ENCODE measurements around the gene TEPSIN.

TEPSIN gene

DNA sequence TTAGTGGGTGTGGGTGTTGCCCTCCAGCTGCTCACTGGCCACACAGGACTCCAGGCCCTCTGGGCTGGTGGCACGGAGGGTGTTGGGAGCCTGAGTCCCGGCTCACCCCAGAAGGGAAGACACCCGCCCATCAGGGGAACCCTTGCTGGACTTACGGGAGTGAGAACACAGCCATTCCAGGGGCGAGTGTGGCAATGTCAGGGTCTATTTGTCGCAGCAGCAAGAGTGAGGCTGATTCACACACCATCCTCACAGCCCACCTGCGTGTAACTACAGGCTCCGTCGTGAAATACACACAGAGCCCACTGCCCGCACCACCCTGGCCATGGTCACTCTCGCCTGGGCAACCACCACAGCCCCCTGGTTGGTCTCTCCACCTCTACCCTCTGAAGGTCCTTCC lies 55.0 kb downstream of the TEPSIN start:
- no peak for DNase-seq (ENCODE audit: low read depth)

DNA sequence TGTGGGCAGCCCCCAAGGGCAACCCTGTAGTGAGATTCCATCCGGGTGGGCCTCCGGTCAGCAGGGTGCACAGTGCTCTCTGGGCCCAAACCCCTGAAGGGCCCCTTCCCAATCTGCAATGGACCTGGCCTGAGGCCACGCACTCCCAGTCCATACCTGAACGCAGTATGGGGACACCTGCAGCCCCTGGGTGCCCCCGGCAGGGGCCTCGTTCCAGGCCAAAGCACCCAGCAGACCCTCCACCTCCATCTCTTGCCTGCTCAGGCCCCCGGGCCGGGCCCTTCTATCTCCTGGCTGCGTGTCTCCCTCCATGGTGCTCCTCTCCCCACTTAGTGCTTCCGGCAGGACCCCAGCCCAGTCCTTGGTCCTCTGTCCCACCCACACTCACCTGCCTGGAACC lies 55.5 kb downstream of the TEPSIN start:
- no peak for DNase-seq (ENCODE audit: low read depth)

DNA sequence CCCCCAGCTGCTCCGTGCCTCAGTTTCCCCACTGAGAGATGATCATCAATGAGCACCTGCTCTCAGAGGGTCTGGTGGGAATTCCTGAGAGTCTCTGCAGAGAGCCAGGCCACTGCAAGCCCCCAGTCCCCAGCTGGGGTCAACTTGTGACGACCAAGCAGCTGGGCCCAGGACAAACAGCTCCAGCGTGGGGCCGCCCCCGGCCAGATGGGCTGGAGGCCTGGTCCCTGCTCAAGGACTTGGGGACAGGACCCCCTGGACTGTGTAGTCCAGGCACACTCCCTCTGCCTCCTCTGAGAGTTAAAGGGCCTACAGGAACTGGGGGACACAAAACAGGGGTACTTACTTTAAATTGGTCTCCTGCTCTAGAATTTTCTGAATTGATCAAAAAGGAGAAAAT lies 56.3 kb downstream of the TEPSIN start:
- DNase-seq (ENCODE audit: low read depth) = no peak

GRCh38 chr17:81181811-81182185 lies 57.1 kb downstream of the TEPSIN start:
- no peak for DNase-seq (ENCODE audit: low read depth)

DNA sequence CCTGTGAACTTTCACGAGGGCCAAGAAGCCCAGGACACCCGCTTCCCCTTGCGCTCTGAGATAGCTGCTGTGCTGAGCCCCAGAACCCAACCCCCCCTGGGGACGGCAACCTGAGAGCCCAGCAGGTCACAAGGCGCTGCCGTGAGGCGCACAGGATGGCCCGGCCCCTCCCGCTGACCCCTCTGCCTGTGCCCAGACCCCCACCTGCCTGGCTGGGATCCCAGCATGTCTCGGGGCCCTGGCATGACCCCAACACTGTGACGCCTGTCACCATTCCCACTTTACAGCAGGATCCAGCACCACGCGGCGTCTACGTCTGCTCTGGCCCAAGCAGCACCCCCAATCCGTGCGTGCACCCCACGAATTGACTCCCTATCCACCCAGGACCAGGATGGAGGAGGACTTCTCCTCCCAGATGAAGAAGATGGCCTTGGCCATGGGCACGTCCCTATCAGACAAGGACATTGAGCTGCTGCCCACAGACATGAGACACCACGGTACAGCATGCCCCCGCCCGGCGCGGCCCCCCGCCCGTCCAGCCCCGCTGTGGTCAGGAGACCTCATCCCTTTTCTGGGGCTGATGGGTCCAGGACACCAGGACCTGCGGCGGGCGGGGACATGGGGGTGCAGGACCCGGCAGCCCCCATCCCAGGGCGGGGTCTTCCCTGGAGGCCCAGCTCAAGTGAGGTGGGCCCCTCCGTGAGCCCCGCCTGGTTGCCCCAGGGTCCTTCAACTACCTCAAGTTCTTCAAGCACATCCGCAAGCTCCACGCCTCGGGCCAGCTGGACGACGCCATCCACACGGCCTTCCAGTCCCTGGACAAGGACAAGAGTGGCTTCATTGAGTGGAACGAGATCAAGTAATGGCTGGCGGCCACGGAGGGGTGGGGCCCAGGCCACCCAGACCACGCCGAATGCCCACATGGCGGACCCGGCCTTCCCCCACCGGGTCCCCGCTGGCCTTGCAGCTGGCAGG lies 57.7 kb downstream of the TEPSIN start:
- no peak for DNase-seq (ENCODE audit: low read depth)

- no peak for DNase-seq (ENCODE audit: low read depth)
Observed at GRCh38 chr17:81179861-81180260, 59.0 kb downstream of the TEPSIN start.

DNA sequence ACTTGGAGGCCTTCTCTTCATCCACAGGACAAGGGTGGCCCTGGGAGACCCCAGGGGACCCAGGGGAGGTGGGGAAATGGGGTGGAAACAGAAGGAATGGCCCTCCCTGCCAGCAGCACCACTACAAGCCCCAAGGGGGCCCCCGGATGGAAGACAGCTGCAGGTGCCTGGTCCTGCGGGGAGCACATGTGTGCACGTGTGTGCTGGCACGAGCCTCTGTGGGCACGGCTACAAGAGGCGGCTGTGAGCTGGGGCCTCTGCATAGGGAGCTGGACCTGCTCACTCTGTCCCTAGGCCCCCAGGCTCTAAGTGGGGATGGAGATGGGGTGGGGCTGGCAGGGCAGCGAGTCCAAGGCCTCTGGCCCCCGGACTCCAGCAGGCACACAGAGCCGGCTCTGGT lies 59.6 kb downstream of the TEPSIN start:
- DNase-seq (ENCODE audit: low read depth) = no peak

Data from stimulated activated CD8-positive, alpha-beta memory T cell treated with anti-CD3 and anti-CD28 coated beads, Interleukin-7, amount 100 ng/mL, for 24 hours (primary cell).